Activated CD8-positive, alpha-beta memory T cell treated with anti-CD3 and anti-CD28 coated beads for 1 hour (primary cell): Measurements from ENCODE around the gene BCL2L13.
"Not testable (repeated sequence)": the region's sequence is repeated elsewhere in the genome, so short reads cannot be mapped to it uniquely, and the experiment has no call there.

Source experiments
- DNase-seq, 2 donors: peaks; one replicate each; pipeline ENCODE4 v3.0.0-alpha.2; 2020; ENCODE audit warnings: low read depth in 1 of 2; ENCODE audit errors: extremely low read depth in 1 of 2

The BCL2L13 gene

GRCh38 chr22:17753401-17753989 lies 114.9 kb downstream of the BCL2L13 start:
- DNase-seq = no peak

GRCh38 chr22:17754233-17754925 lies 115.8 kb downstream of the BCL2L13 start:
- no peak for DNase-seq

- DNase-seq = no peak
Measured at GRCh38 chr22:17761138-17761488, 122.6 kb downstream of the BCL2L13 start.

- DNase-seq = not testable (repeated sequence)
Measured at GRCh38 chr22:17763442-17763841, 124.9 kb downstream of the BCL2L13 start.

- DNase-seq = no peak
Measured at GRCh38 chr22:17764036-17764435, 125.5 kb downstream of the BCL2L13 start.

- DNase-seq = not testable (repeated sequence)
Measured at GRCh38 chr22:17764852-17765251, 126.3 kb downstream of the BCL2L13 start.

GRCh38 chr22:17767233-17768065 lies 128.9 kb downstream of the BCL2L13 start:
- no peak for DNase-seq

- DNase-seq = no peak
Measured at GRCh38 chr22:17769013-17769715, 130.6 kb downstream of the BCL2L13 start.

GRCh38 chr22:17769716-17770082 lies 131.1 kb downstream of the BCL2L13 start:
- DNase-seq = no peak

- no peak for DNase-seq
Measured at GRCh38 chr22:17770180-17771077, 131.9 kb downstream of the BCL2L13 start.

- no peak for DNase-seq
Measured at GRCh38 chr22:17772249-17772957, 133.8 kb downstream of the BCL2L13 start.

GRCh38 chr22:17772958-17773605 lies 134.5 kb downstream of the BCL2L13 start:
- no peak for DNase-seq

- peak in 1 of 2 donors; percentile 48 for DNase-seq
Measured at GRCh38 chr22:17773606-17774205, 135.1 kb downstream of the BCL2L13 start.

- DNase-seq = peak in 1 of 2 donors; percentile 26
Measured at GRCh38 chr22:17774206-17774925, 135.8 kb downstream of the BCL2L13 start, which contains the start of gene BID. BID (minus strand) TSS chr22:17774469; CDS start chr22:17750116, 24,353 bp downstream.

- no peak for DNase-seq
Measured at GRCh38 chr22:17774926-17775685, 136.5 kb downstream of the BCL2L13 start.

GRCh38 chr22:17775781-17776465 lies 137.4 kb downstream of the BCL2L13 start:
- no peak for DNase-seq
